Lower leg skin (tissue), 3 donors: ENCODE measurements around the gene TM9SF4.
"Not testable (repeated sequence)": the region's sequence is repeated elsewhere in the genome, so short reads cannot be mapped to it uniquely, and the experiment has no call there.

Source experiments
- POLR2A ChIP-seq, 2 donors: fragments of 450-650 bp; IDR thresholded peaks; one replicate each; pipeline ENCODE4 v1.6.1; 2016 to 2017; ENCODE audit warnings: antibody characterized with exemption in 2 of 2, mild to moderate bottlenecking in 1 of 2, moderate library complexity in 1 of 2
- TF ChIP-seq, protein P1 (sequence below), 3 donors: fragments of 450-650 bp; IDR thresholded peaks; one replicate each; pipeline ENCODE4 v1.5.1; 2016; ENCODE audit warnings: antibody characterized with exemption in 3 of 3, mild to moderate bottlenecking in 3 of 3, moderate library complexity in 2 of 3

DNA sequence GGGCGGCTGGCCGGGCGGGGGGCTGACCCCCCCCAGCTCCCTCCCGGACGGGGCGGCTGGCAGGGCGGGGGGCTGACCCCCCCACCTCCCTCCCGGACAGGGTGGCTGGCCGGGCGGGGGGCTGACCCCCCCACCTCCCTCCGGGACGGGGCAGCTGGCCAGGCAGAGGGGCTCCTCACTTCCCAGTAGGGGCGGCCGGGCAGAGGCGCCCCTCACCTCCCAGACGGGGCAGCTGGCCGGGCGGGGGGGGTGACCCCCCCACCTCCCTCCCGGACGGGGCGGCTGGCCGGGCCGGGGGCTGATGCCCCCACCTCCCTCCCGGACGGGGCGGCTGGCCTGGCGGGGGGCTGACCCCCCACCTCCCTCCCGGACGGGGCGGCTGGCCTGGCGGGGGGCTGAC, 12.4 kb downstream of the TM9SF4 start:
- TF ChIP-seq, protein P1, sequence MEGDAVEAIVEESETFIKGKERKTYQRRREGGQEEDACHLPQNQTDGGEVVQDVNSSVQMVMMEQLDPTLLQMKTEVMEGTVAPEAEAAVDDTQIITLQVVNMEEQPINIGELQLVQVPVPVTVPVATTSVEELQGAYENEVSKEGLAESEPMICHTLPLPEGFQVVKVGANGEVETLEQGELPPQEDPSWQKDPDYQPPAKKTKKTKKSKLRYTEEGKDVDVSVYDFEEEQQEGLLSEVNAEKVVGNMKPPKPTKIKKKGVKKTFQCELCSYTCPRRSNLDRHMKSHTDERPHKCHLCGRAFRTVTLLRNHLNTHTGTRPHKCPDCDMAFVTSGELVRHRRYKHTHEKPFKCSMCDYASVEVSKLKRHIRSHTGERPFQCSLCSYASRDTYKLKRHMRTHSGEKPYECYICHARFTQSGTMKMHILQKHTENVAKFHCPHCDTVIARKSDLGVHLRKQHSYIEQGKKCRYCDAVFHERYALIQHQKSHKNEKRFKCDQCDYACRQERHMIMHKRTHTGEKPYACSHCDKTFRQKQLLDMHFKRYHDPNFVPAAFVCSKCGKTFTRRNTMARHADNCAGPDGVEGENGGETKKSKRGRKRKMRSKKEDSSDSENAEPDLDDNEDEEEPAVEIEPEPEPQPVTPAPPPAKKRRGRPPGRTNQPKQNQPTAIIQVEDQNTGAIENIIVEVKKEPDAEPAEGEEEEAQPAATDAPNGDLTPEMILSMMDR (IDR thresholded peaks at IDR 0.05): not testable (repeated sequence)
- not testable (repeated sequence) for TF ChIP-seq POLR2A (IDR thresholded peaks at IDR 0.05)
